CD4-positive, alpha-beta T cell treated with Interleukin-4 for 4 hours (primary cell): ENCODE results near the gene DGUOK.

ENCODE experiments used
- DNase-seq: peaks from one replicate; pipeline ENCODE4 v3.0.0-alpha.2; 2020

The DGUOK gene

DNA sequence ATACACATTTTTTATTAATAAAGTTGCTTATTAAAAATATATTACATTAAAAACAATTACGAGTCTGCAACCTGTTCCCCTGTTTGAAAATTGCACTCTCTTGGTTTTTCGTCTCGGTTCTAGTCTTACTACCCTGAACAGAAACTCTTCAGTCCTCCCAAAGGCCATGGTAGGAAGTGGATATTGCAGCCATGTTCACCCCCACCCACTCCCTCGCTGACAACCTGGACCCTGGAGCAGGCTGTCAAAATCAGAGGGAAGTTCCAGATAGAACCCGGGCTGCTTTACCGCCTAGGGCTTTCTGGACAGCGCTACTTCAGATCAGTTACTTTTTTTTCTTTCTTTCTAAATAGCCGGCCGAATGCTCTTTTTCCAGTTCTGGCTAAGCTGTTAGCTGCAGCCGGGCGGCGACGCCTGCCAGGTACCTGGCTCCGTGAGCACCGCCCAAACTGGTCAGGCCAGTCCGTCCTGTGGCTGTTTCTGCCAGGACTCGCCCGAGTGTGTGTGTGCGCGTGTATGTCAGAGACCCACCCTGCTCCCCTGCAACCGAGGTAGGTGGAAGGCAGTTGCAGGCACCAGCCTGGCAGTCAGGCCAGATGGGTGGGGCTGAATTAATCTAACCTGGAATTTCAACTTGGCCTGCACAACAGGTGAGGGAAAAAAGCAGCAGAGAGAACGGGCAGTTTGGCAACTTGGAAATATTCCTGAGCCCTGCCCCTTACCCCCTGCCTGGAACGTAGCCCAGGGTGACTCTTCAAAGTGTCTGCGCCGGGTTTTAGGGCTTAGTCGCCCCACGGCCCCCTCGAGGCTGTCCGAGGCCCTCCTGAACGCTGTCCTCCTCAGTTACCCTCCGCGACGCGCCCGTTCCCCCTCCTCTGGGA lies 56.9 kb downstream of the DGUOK start:
- no peak for DNase-seq

DNA sequence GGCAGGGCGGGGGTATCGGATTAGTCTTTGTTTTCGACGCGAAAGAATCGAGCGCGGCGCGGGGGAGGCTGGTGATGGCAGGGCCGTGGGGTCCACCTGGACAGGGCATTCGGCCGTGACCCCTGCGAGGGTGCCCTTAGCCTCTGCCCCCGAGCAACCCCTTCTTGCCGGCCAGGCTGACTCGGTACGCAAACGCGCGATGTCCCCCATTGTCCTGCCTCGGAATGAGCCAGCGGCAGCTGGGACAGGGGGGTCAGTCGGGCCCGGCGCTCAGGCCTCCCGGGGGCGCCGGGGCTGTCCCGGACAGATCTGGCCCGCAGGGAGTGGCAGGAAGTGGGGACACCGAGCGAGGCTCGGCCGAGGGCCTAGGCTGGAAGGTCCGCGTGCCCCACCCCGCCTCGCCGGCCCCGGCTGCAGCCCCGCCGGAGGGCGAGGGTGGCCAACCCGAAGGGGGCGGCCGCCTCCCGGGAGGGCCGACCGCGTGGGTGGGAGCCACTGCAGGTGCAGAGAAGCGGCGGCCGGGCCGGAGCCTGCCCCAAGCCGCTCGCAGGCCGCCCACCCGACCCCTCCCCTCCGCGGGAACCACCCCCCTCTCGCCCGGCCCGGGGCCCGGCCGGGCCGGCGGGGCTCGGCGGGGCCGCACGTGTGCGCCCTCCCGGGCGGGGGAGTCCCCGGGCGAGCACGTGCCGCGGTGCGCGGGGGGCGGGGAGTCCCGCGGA lies 57.7 kb downstream of the DGUOK start, which contains the start of gene TET3:
Gene TET3, plus strand, starts transcription at position 708 of the 719 bp plus-strand sequence. CDS start 1,494 bp downstream, outside the sequence.
- no peak for DNase-seq

DNA sequence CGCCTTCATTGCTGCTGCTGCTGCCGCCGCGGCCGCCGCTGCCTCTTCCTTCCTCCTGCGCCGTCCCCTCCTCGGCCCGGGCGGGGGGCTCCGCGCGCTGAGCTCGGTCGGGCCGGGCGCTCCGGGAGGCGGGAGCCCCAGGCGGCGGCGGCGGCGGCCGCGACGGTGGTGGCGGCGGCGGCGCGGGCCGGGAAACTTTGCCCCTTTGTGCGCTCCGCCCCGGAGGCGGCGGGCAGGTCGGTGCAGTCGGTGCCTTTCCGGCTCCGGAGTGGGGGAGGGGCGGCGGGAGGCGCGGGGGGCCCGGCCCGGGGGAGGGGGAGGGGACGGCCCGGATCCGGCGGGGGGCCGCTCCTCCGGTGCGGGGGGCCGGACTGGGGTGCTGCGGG lies 58.2 kb downstream of the DGUOK start:
- peak; percentile 62 for DNase-seq

DNA sequence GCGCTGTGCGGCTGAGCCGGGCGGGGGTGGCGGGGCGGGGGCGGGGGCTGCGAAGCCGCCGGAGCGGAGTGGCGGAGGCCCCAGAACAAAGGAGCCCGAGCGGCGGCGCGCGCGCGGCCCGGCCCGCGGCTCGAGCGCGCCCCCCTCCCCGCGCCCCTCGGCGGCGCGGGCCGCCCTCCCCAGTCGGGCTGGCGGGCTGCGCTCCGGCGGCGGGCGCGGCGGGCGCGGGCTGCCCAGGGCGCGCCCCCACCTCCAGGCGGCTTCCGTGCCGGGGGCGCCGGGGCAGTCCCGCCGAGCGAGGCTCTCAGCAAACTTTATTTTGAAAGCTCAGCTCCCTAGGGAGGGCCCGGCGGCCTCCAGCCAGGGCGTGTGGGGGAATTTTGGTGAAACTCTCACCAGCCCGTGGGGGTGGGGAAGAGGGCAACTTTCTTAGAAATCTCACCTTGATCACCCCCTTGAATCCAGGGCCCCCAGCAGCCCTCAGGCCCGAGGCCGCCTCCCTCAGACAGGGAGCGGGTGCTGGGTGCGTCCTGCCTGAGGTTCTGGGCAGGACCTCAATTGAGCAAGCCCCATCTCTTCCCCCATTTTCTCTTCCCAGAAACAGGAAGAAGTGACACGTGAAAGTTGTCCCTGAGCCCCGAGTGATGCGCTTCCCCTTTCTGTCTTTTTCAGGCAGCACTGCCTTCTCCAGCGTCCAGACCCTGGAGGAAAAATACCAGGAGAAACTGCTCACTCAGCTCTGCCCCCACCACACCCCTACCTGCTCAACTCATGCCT lies 58.8 kb downstream of the DGUOK start:
- DNase-seq = peak; percentile 53

DNA sequence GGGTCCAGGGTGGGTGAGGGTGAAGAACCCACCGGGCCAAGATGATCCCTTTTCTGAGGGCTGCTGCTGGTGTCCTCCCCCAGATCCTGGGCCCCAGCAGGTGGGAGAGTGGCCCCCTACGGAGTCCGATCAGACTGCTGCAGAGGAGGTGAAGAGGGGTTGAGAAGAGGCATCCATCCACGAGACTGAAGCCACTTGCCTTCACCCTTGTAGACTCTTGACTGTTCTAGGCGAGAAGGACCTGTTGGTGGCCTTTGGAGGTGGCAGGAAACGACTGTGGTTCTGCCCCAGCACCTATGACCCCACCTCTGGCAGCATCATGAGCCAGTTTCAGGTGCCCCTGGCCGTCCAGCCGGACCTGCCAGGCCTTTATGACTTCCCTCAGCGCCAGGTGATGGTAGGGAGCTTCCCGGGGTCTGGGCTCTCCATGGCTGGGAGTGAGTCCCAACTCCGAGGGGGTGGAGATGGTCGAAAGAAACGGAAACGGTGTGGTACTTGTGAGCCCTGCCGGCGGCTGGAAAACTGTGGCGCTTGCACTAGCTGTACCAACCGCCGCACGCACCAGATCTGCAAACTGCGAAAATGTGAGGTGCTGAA lies 59.5 kb downstream of the DGUOK start:
- no peak for DNase-seq

DNA sequence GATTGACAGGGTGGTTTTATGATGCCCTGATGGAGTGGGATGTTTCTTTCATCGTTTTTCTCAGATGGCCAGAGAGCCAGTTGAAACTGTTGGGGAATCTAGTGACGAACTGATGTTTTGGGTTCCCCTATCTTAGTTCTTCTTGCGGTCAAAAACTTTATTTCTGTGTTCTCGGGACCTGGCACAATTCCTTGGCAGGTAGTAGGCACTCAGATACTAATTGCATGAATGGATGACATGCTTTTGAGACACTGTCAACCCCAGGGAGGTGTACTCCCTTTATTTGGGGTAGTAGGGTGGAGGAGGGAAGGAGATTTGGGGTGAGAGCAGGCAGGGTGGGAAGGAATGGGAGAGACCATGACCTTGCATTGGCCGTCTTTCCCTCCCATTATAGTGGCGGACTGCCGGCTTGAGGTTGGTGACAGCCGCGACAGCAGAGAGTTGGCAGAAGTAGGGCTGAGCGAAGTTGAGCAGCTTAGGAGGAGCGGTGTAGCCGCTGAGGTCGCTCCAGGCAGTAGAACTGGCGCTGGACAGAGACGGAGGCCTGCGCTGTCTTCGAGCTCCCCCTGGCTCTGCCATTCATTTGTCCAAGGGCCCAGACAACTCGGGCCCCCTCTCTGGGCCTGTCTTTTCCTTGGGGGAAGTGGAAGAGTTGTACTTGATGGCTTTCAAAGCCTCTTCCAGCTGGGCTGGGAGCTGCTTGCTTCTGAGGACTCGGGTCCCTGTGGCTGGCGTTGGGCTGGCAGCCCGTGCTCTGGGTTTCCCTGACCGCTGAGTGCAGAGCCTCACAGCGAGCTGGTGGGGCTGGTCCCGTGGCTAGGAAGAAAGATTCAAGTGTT lies 60.6 kb downstream of the DGUOK start:
- DNase-seq = peak; percentile 41

DNA sequence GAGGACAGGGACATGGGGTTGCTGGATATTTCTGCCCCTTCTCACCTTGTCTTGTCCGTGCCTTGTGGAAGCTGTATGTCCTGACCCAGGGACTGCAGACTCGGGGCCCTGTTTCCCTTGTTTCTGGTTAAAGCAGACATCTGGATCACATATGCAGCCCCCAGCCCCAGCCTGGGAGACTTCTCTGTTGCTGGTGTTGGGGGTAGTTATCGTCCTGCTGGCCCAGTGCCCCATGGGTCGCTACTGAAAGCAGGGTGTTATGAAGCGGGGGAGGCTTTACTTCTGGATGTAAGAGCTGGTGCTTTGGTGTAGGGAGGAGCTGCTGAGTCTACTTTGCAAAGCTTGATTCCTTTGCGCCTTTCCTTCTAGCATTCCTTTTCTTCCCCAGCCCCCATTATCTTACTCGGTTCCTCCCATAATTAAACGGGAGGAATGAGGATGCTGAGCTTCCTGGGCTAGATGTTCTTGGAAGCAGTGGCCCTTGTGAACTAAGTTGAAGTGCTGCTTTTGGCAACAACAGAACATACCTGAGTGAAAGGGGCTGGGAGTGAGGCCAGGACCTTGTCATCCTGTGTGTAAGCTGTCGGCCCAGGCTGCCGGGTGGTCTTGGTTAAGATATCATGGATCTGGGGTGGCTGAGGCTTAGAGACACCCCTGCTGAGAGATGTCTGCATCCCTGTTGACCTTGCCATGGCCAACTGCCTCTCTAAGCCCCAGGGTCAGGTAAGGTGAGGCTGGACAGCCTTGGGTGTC lies 61.4 kb downstream of the DGUOK start:
- DNase-seq = no peak

DNA sequence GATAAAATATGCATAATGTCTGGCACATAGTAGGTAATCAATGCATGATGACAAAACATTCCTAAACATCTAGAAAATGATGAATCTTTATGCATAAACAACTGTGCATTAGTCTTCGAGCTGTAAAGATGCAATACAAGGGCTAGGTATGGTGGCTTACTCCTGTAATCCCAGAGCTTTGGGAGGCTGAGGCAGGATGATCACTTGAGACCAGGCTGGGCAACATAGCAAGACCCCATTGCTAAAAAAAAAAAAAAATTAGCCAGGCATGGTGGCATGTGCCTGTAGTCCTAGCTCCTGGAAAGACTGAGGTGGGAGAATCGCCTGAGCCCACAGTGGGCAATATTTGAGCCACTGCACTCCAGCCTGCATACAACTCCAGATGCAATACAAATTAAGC lies 63.3 kb downstream of the DGUOK start:
- DNase-seq = no peak

DNA sequence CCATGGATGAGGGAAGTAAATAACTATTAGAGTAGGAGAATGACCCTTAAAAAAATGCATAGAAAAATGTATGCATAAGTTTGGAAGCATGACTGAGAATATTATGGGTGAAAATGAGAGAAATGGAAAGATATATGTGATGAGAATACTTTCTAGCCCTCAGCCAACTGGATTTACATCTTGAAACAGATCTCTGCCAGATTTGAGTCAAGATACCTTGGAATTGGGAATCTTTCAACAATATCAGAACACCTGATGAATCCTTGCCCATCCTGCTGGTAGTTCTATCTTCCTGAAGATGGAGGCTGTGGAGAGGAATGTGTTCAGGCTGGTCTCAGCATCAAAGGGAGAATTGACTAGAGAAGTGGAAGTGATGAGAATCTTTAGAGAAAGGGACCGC lies 63.9 kb downstream of the DGUOK start:
- DNase-seq = no peak

DNA sequence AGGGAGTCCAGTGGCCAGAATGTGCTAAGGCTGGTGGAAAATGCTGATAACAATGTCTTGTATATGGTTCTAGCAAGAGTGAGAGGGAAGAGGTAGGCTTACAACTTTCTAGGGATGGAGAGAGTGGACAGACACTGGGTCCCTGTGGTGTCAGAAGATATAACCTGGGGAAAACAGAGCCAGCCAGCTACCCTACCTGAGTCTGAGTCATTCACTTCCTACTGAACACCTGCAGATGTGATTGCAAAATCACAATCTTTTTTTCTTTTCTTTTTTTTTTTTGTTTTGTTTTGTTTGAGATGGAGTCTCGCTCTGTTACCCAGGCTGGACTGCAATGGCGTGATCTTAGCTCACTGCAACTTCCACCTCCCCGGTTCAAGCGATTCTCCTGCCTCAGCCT lies 65.4 kb downstream of the DGUOK start:
- no peak for DNase-seq

DNA sequence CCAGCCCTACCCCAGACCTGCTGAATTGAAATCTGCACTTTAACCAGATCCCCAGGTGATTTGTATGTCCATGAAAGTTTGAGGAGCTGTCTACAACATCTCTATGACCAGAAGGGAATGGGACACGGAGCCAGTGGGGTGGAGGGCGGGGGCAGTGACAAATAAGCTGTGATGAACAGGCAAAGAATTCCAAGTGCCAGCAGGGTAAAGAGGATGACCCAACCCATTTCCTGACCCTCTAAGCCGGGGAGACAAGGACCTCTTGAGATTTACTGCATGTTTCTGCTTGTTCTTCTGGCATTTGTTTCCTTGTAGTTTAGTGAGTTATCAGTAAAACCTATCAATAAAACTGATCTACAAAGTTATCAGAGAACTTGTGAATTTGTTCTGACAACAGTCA lies 66.7 kb downstream of the DGUOK start:
- DNase-seq = no peak

DNA sequence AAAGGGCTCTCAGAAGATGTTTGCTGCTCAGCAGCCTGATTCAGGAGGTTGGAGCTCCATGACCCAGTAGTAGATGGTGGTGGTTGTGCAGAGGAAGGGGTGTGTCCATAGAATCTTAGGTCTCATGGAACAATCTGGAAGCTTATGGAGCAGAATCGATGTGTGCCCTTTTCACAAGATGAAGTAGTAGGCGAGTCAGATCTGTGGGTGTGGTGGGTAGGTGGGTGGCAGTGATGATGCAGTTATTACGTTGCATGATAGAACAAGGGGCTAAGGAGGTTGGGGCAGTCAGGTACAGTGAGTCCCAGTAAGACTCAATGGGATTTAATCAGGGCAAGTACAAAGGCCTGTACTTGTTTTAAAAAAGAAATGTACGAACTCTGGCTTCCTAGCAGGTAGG lies 67.1 kb downstream of the DGUOK start:
- DNase-seq = no peak

DNA sequence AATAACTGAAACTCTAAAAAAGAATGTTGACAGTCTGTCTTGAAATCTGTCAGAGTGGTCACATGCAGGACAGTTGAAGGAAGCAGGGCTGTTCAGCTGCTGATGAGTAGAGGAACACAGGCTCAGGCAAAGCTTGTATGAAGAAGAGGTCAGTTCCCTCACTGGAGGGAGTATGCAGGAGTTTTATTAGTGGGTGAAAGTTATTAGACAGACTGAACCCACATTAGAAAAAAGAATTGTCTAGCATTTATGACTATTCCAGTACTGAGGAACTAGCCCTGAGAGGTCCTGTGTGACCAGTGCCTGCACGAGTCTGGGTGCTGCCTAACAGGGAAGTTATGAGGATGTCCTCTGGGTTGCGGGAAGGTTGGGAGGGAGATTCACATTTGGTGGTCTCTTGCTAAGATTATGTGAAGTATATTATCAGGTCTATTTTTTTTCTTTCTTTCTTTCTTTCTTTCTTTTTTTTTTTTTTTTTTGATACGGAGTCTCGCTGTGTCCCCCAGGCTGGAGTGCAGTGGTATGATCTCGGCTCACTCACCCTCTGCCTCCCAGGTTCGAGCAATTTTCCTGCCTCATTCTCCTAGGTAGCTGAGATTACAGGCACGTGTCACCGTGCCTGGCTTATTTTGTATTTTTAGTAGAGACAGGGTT lies 67.6 kb downstream of the DGUOK start:
- DNase-seq = no peak

DNA sequence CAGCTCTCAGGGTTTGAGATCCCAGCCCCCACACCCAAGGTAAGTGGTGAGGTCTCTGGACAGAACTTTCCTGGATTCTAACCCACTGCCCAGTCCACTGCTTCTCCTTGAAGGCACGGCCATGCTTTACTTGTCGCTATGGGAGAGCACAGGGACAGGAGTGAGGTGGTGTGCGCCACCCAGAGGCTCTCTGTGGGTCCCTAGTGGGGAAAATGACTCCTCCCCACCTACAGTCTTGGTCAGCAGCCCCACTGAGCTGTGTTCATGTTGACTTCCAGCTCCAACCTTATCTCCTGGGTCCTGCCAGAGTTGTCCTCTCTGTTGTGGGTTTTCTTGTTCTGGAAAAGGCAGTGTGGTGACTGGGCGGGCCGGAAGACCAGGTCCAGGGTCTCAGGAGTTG lies 69.1 kb downstream of the DGUOK start:
- DNase-seq = no peak

DNA sequence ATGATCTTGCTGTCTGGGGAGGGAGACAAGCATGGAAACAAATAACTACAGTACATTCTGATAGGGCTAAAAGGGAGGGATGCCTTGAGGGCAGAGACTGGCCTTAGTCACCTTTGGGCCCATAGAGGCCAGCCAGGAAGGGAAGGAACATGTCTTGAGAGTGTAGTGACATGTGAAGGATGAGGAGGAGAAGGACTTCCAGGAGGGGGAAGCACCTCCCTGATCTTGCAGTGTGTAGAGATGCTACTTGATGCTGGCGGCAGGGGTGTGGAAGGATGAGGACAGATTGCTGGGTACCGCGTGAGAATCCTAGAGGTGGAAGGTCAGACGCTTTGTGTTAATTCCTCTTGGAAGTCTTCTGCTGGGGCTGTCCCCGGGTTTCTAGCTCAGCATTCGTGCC lies 71.1 kb downstream of the DGUOK start:
- DNase-seq = no peak

DNA sequence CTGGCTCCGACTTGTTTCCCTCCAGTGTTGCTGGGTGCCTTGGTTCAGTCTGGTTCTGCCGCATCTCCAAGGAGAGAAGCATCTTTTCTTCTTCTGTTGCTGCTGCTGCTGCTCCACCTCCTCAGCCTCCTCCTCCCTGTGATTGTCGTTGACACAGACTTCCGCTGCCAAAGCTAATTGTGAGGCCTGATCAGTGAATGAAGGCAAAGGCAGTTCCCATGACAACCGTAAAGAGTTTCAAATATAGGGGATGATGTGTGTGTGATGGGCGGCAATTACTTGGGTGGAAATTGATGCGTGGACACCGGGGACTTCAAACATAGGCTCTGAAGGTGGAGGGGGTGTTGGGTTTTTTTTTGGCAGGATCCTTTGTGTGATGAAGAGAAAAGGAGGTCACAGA lies 71.8 kb downstream of the DGUOK start:
- DNase-seq = peak; percentile 74

DNA sequence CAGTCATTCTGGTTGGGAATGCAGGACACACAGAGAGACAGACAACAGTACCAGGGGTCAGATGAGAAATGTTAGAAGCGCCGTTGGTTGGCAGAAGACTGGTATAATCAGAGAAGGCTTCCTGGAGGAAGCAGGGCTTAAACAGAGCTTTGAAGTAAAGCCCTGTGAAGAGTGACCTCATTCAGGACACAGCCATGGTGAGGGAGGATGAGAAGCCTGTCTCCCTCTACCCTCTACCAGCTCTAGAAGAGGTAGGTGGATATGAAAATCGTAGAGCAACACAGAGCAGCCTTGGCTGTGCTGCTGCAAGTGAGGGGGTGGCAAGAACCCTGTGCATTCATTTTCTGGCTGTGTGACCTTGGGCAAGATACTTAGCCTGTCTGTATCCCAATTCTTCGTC lies 72.3 kb downstream of the DGUOK start:
- DNase-seq = no peak

DNA sequence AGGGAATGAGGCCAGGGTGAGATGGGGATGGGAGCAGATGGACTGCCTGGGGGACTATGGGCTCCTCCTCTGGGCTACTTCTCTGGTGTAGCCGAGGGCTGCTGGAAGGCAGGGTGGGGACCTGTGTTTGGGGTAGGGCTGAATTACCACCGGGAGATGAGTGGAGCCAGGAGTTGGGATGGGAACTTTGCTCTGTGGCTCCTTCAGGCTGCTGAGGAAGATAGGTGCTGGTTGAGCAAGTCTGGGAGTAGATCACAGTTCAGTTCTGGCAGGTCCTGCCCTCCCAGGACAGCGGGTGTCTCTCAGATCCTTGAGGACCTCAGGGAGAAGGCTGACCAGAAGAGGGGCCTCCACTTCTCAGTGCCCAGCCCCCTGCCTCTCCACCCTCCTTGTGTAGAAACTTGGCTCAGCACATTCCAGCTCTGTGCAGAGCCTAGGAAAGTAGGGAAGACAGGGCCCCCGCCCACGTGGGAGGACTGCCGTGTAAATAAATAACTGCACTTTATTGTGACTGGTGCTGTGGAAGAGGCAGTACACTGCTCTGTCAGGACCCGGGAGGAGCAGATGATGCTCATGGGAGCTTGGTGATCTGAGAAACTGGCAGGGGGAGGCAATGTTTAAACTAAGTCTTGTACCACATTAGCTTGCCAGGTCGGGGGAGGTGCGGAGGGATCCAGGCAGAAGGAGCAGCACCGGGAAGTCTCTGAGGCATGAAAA lies 73.4 kb downstream of the DGUOK start:
- DNase-seq = no peak

DNA sequence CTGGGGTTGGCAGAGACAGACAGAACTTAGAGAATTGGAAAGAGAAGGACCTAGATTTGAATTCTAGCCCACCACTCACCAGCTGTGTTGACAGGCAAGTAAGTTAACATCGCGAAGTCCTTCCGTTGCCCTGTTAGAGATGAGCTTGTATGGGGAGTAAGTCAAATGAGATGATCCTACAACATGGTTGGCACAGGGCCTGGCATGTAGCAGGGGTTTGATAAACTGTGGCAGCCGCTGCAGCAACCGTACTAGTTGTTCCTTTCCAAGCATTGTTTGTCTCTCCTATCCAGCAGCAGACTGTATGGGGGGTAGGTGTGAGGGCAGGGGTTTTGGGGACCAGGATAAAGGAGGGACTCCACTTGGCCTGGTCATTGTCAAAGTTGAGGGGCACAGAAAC lies 74.0 kb downstream of the DGUOK start:
- DNase-seq = no peak

DNA sequence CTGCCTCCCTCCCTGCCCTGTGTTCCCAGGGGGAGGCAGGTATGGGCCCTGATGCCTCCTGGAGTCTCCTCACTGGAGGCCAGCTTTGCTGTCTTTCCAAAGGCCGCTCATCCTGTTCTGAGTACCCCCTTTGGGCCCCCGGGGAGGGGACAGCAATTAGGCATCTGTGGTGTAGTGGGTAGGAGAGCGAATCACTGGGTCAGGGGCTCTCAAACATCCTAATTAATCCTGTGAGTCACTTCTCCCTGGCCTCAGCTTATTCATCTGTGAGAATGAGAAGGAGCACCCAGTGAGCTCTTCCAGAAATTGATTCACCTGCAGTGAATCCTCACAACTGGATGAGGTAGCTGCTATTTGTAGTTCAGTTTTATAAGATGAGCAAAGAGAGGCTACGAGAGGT lies 74.4 kb downstream of the DGUOK start:
- no peak for DNase-seq
